ENCODE results near the gene RNASE2.
"Not testable (repeated sequence)": the region's sequence is repeated elsewhere in the genome, so short reads cannot be mapped to it uniquely, and the experiment has no call there.

RNASE2 gene

DNA sequence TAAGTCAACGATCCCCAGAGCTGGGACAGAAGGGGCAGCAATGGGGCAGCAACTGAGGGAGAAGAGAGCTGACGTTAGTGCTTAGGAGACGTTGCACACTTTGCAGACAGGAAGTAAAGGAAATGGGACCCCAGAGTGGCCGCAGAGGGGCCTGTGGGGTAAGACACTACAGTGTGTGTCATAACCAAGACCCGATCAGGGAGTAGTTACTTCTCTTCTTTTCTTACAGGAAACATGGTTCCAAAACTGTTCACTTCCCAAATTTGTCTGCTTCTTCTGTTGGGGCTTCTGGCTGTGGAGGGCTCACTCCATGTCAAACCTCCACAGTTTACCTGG lies 219 bp downstream of the RNASE2 start:
- H3K9me3 ChIP-seq (ENCODE audit: control insufficient read depth in 2 of 2, low read length in 2 of 2); H3K4me3 ChIP-seq (ENCODE audit: low read length in 2 of 2); H3K9ac ChIP-seq (ENCODE audit: low read depth in 1 of 2, low read length in 2 of 2); H3K27ac ChIP-seq (ENCODE audit: low read depth in 2 of 2, low read length in 2 of 2); H3K4me1 ChIP-seq (ENCODE audit: control insufficient read depth in 2 of 2, insufficient read depth in 2 of 2, low read length in 2 of 2); H3K36me3 ChIP-seq (ENCODE audit: control insufficient read depth in 2 of 2, insufficient read depth in 2 of 2, low read length in 2 of 2); H3K27me3 ChIP-seq (ENCODE audit: control insufficient read depth in 2 of 2, insufficient read depth in 2 of 2, low read length in 2 of 2): not testable (repeated sequence)

- H3K4me1 ChIP-seq (ENCODE audit: control insufficient read depth in 2 of 2, insufficient read depth in 2 of 2, low read length in 2 of 2), result no peaks in the 10 kb centered on the region
- no peaks in the 10 kb centered on the region for H3K27me3 ChIP-seq (ENCODE audit: control insufficient read depth in 2 of 2, insufficient read depth in 2 of 2, low read length in 2 of 2)
- H3K9ac ChIP-seq (ENCODE audit: low read depth in 1 of 2, low read length in 2 of 2), result no peak overlapping the region
- H3K9me3 ChIP-seq (ENCODE audit: control insufficient read depth in 2 of 2, low read length in 2 of 2), result no peaks in the 10 kb centered on the region
- no peaks in the 10 kb centered on the region for H3K36me3 ChIP-seq (ENCODE audit: control insufficient read depth in 2 of 2, insufficient read depth in 2 of 2, low read length in 2 of 2)
- no peak overlapping the region for H3K4me3 ChIP-seq (ENCODE audit: low read length in 2 of 2)
- H3K27ac ChIP-seq (ENCODE audit: low read depth in 2 of 2, low read length in 2 of 2), result no peak overlapping the region
Observed at GRCh38 chr14:20956376-20956976, 1.2 kb downstream of the RNASE2 start.

DNA sequence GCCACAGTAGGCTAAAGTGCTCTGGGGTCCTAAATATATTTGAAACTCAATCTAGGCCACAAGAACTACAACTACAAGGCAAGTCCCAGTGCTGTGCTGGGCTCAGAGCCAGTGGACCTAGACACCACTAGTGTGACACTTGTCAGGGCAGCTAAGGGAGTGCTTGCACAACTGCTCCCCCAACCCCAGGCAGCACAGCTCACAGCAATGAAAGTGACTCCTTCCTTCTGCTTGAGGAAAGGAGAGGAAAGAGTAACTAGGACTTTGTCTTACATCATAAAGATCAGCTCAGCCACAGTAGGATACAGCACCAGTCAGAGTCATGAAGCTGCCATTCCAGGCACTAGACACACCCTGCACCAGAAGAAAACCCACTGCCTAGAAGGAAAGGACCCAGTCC lies 3.7 kb downstream of the RNASE2 start:
- H3K4me3 ChIP-seq (ENCODE audit: low read length in 2 of 2); H3K36me3 ChIP-seq (ENCODE audit: control insufficient read depth in 2 of 2, insufficient read depth in 2 of 2, low read length in 2 of 2); H3K27me3 ChIP-seq (ENCODE audit: control insufficient read depth in 2 of 2, insufficient read depth in 2 of 2, low read length in 2 of 2); H3K27ac ChIP-seq (ENCODE audit: low read depth in 2 of 2, low read length in 2 of 2); H3K9ac ChIP-seq (ENCODE audit: low read depth in 1 of 2, low read length in 2 of 2); H3K9me3 ChIP-seq (ENCODE audit: control insufficient read depth in 2 of 2, low read length in 2 of 2); H3K4me1 ChIP-seq (ENCODE audit: control insufficient read depth in 2 of 2, insufficient read depth in 2 of 2, low read length in 2 of 2): not testable (repeated sequence)

- Histone ChIP-seq H3K9ac (ENCODE audit: low read depth in 1 of 2, low read length in 2 of 2) (no peak overlapping the region), H3K27ac (ENCODE audit: low read depth in 2 of 2, low read length in 2 of 2) (no peak overlapping the region), H3K9me3 (ENCODE audit: control insufficient read depth in 2 of 2, low read length in 2 of 2) (no peaks in the 10 kb centered on the region), H3K4me1 (ENCODE audit: control insufficient read depth in 2 of 2, insufficient read depth in 2 of 2, low read length in 2 of 2) (peaks cover 3% of the 10 kb centered on the region in 2 donors), H3K4me3 (ENCODE audit: low read length in 2 of 2) (no peak overlapping the region), H3K36me3 (ENCODE audit: control insufficient read depth in 2 of 2, insufficient read depth in 2 of 2, low read length in 2 of 2) (no peaks in the 10 kb centered on the region), H3K27me3 (ENCODE audit: control insufficient read depth in 2 of 2, insufficient read depth in 2 of 2, low read length in 2 of 2) (no peaks in the 10 kb centered on the region)
Observed at GRCh38 chr14:20969336-20969735, 14.0 kb downstream of the RNASE2 start.

- Histone ChIP-seq H3K4me3 (ENCODE audit: low read length in 2 of 2) (peak overlapping the region; percentile 65 to 73), H3K27me3 (ENCODE audit: control insufficient read depth in 2 of 2, insufficient read depth in 2 of 2, low read length in 2 of 2) (no peaks in the 10 kb centered on the region), H3K27ac (ENCODE audit: low read depth in 2 of 2, low read length in 2 of 2) (no peak overlapping the region), H3K4me1 (ENCODE audit: control insufficient read depth in 2 of 2, insufficient read depth in 2 of 2, low read length in 2 of 2) (peaks cover 3% of the 10 kb centered on the region in 2 donors), H3K36me3 (ENCODE audit: control insufficient read depth in 2 of 2, insufficient read depth in 2 of 2, low read length in 2 of 2) (no peaks in the 10 kb centered on the region), H3K9me3 (ENCODE audit: control insufficient read depth in 2 of 2, low read length in 2 of 2) (no peaks in the 10 kb centered on the region), H3K9ac (ENCODE audit: low read depth in 1 of 2, low read length in 2 of 2) (peak overlapping the region; percentile 32 to 36)
Observed at GRCh38 chr14:20970647-20970982, 15.3 kb downstream of the RNASE2 start.

DNA sequence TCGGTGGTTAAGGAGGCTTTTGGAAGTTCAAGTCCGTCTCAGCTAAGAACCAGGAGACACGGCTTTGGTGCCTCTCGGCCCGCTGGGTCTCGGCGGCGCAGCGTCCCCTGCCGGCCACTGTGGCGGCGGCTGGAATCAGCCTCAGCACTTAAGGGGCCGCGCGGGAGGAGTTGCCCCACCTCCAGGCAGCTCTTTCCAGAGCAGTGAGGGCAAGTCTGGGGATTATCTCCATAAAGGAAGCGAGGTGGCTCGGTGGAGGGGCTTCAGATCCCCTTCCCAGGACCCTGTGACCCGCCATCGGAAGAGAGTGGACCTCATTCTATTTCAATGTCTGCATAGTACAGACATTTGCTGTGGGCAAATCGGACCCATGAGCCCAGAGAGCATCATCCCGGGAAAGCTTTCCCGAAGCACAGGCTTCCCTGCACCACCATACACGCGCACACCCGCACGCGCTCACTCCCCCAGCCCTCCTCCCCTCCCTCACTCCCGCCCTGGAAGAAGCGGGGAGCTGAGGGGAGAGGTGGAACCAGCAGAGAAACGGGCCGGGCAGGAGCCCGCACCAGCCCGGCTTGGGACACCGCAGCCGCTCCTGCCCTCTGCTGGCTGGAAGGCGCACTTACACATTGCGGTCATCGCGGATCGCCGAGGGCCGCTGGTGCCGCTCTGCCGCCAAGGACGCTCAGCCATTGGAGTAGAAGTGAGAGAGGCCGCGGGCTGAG lies 15.9 kb downstream of the RNASE2 start:
- Histone ChIP-seq H3K27me3 (ENCODE audit: control insufficient read depth in 2 of 2, insufficient read depth in 2 of 2, low read length in 2 of 2) (no peaks in the 10 kb centered on the region), H3K9ac (ENCODE audit: low read depth in 1 of 2, low read length in 2 of 2) (peak overlapping the region; percentile 38 to 65), H3K9me3 (ENCODE audit: control insufficient read depth in 2 of 2, low read length in 2 of 2) (no peaks in the 10 kb centered on the region), H3K36me3 (ENCODE audit: control insufficient read depth in 2 of 2, insufficient read depth in 2 of 2, low read length in 2 of 2) (no peaks in the 10 kb centered on the region), H3K27ac (ENCODE audit: low read depth in 2 of 2, low read length in 2 of 2) (peak overlapping the region in 1 of 2 donors; percentile 10), H3K4me3 (ENCODE audit: low read length in 2 of 2) (peak overlapping the region; percentile 65 to 73), H3K4me1 (ENCODE audit: control insufficient read depth in 2 of 2, insufficient read depth in 2 of 2, low read length in 2 of 2) (peaks cover 3% of the 10 kb centered on the region in 2 donors)

DNA sequence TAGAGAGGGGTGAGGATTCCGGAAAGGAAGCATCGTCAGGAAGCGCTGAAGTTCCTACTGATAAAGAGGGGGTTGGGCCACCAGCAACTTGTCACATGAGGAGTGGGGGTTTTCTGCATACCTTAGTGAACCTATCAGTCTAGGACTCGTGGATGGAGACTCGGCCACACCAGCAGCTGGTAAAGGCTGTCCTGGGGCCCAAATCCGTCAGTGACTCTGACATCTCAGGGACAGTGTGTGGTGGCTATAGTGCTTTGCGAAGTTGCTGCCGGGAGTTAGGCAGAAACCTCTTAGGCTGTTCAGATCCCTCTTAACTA lies 16.4 kb downstream of the RNASE2 start:
- Histone ChIP-seq H3K36me3 (ENCODE audit: control insufficient read depth in 2 of 2, insufficient read depth in 2 of 2, low read length in 2 of 2) (no peaks in the 10 kb centered on the region), H3K4me3 (ENCODE audit: low read length in 2 of 2) (peak overlapping the region; percentile 65 to 73), H3K27ac (ENCODE audit: low read depth in 2 of 2, low read length in 2 of 2) (no peak overlapping the region), H3K27me3 (ENCODE audit: control insufficient read depth in 2 of 2, insufficient read depth in 2 of 2, low read length in 2 of 2) (no peaks in the 10 kb centered on the region), H3K9me3 (ENCODE audit: control insufficient read depth in 2 of 2, low read length in 2 of 2) (no peaks in the 10 kb centered on the region), H3K4me1 (ENCODE audit: control insufficient read depth in 2 of 2, insufficient read depth in 2 of 2, low read length in 2 of 2) (peaks cover 3% of the 10 kb centered on the region in 2 donors), H3K9ac (ENCODE audit: low read depth in 1 of 2, low read length in 2 of 2) (peak overlapping the region in 1 of 2 donors; percentile 16)

DNA sequence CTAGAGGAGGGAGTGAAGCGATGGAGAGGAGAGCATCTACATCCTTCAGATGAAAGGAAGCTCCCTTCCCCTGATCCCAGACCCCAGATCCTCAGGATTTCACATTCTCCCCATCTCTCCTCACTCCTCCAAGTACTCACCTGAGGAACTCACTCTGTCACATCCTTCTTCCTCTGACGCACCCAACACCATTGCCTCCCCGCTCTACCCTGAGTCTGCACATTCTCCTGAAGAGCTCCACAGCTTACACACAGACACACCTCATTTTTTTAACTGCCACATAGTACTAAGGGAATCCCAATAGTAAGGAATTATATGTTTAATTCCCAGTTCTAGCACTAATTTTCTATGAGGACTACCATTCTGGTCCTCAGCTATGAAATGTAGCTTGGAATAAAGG lies 18.2 kb downstream of the RNASE2 start:
- Histone ChIP-seq H3K4me1 (ENCODE audit: control insufficient read depth in 2 of 2, insufficient read depth in 2 of 2, low read length in 2 of 2) (peaks cover 3% of the 10 kb centered on the region in 2 donors), H3K27me3 (ENCODE audit: control insufficient read depth in 2 of 2, insufficient read depth in 2 of 2, low read length in 2 of 2) (no peaks in the 10 kb centered on the region), H3K27ac (ENCODE audit: low read depth in 2 of 2, low read length in 2 of 2) (no peak overlapping the region), H3K9me3 (ENCODE audit: control insufficient read depth in 2 of 2, low read length in 2 of 2) (no peaks in the 10 kb centered on the region), H3K4me3 (ENCODE audit: low read length in 2 of 2) (no peak overlapping the region), H3K36me3 (ENCODE audit: control insufficient read depth in 2 of 2, insufficient read depth in 2 of 2, low read length in 2 of 2) (no peaks in the 10 kb centered on the region), H3K9ac (ENCODE audit: low read depth in 1 of 2, low read length in 2 of 2) (no peak overlapping the region)

- no peak overlapping the region for H3K27ac ChIP-seq (ENCODE audit: low read depth in 2 of 2, low read length in 2 of 2)
Observed at GRCh38 chr14:20976291-20976690, 21.0 kb downstream of the RNASE2 start.

GRCh38 chr14:20978687-20979086 lies 23.4 kb downstream of the RNASE2 start:
- Histone ChIP-seq H3K27ac (ENCODE audit: low read depth in 2 of 2, low read length in 2 of 2) (no peak overlapping the region), H3K9me3 (ENCODE audit: control insufficient read depth in 2 of 2, low read length in 2 of 2) (no peaks in the 10 kb centered on the region), H3K4me3 (ENCODE audit: low read length in 2 of 2) (no peak overlapping the region), H3K9ac (ENCODE audit: low read depth in 1 of 2, low read length in 2 of 2) (no peak overlapping the region), H3K36me3 (ENCODE audit: control insufficient read depth in 2 of 2, insufficient read depth in 2 of 2, low read length in 2 of 2) (no peaks in the 10 kb centered on the region), H3K4me1 (ENCODE audit: control insufficient read depth in 2 of 2, insufficient read depth in 2 of 2, low read length in 2 of 2) (no peaks in the 10 kb centered on the region), H3K27me3 (ENCODE audit: control insufficient read depth in 2 of 2, insufficient read depth in 2 of 2, low read length in 2 of 2) (no peaks in the 10 kb centered on the region)

More at GRCh38 chr14:20976291-20976690, 21.0 kb downstream of the RNASE2 start:
- no peaks in the 10 kb centered on the region for H3K9me3 ChIP-seq (ENCODE audit: control insufficient read depth in 2 of 2, low read length in 2 of 2)
- no peak overlapping the region for H3K4me3 ChIP-seq (ENCODE audit: low read length in 2 of 2)
- H3K9ac ChIP-seq (ENCODE audit: low read depth in 1 of 2, low read length in 2 of 2), result no peak overlapping the region
- no peaks in the 10 kb centered on the region for H3K4me1 ChIP-seq (ENCODE audit: control insufficient read depth in 2 of 2, insufficient read depth in 2 of 2, low read length in 2 of 2)
- no peaks in the 10 kb centered on the region for H3K27me3 ChIP-seq (ENCODE audit: control insufficient read depth in 2 of 2, insufficient read depth in 2 of 2, low read length in 2 of 2)
- no peaks in the 10 kb centered on the region for H3K36me3 ChIP-seq (ENCODE audit: control insufficient read depth in 2 of 2, insufficient read depth in 2 of 2, low read length in 2 of 2)

Data from mucosa of rectum (tissue), 2 donors.